OCI-LY7 (cell line): ENCODE results near the gene TRIM41. TPM values are rescaled to one million over a fixed set of nuclear protein-coding genes. Genes with fewer than 3 reads are reported as not detected.

Experiments
- BruUV-seq: library from RNA; stranded (reverse); fragments of 400-500 nt; replicated peaks from 2 replicates; lab custom pipeline; 2021; lab: Mats Ljungman, UMichigan
- CTCF ChIA-PET: fragments of 300-600 bp; sonication (Branson Sonifier 250); formaldehyde crosslinking; loops from one replicate; lab custom pipeline; 2022; ENCODE audit warnings: antibody characterized with exemption; ENCODE audit not compliant: unreplicated experiment; lab: Charles Lee
- POLR2A ChIA-PET: fragments of 300-600 bp; sonication (Branson Sonifier 250); formaldehyde crosslinking; loops from one replicate; lab custom pipeline; 2022; ENCODE audit warnings: antibody characterized with exemption; lab: Charles Lee
- DNase-seq: peaks from one replicate; pipeline ENCODE4 v3.0.0-alpha.2; 2015; ENCODE audit warnings: low spot score
- H2AFZ ChIP-seq: fragments of 200-600 bp; sonication (generic), shearing (Covaris generic); 2 replicates; pipeline ENCODE4 v1.6.1; 2014; ENCODE audit warnings: mild to moderate bottlenecking, antibody characterized with exemption, low read length, moderate library complexity
- H3K27ac ChIP-seq: fragments of 200-600 bp; sonication (generic); 2 replicates; pipeline ENCODE4 v1.5.1; 2014; ENCODE audit warnings: mixed run types, low read depth, mild to moderate bottlenecking, moderate library complexity, low read length, inconsistent platforms; ENCODE audit not compliant: poor library complexity, severe bottlenecking
- H3K36me3 ChIP-seq: fragments of 200-600 bp; sonication (generic); 2 replicates; pipeline ENCODE4 v1.6.1; 2014; ENCODE audit warnings: mild to moderate bottlenecking, antibody characterized with exemption, low read length, moderate library complexity, mixed read lengths; ENCODE audit not compliant: insufficient read depth
- H3K4me1 ChIP-seq: fragments of 200-600 bp; sonication (generic); 2 replicates; pipeline ENCODE4 v1.5.1; 2014; ENCODE audit warnings: mild to moderate bottlenecking, low read length; ENCODE audit not compliant: insufficient read depth, poor library complexity, severe bottlenecking
- H3K4me2 ChIP-seq: fragments of 200-600 bp; sonication (generic); 2 replicates; pipeline ENCODE4 v1.6.1; 2014; ENCODE audit warnings: mild to moderate bottlenecking, low read length
- H3K4me3 ChIP-seq: fragments of 200-600 bp; sonication (generic); 2 replicates; pipeline ENCODE4 v1.5.1; 2014; ENCODE audit warnings: mild to moderate bottlenecking, low read depth, low read length; ENCODE audit not compliant: poor library complexity, severe bottlenecking
- H3K79me2 ChIP-seq: fragments of 200-600 bp; sonication (generic); 2 replicates; pipeline ENCODE4 v1.6.1; 2016; ENCODE audit warnings: low read depth, mild to moderate bottlenecking, low read length, moderate library complexity, mixed read lengths; ENCODE audit not compliant: insufficient read depth
- H3K9me2 ChIP-seq: fragments of 200-600 bp; sonication (generic); 2 replicates; pipeline ENCODE4 v1.6.1; 2016; ENCODE audit warnings: mild to moderate bottlenecking, low read length, mixed read lengths; ENCODE audit not compliant: insufficient read depth
- H3K9me3 ChIP-seq: fragments of 200-600 bp; sonication (generic); 2 replicates; pipeline ENCODE4 v1.6.1; 2014; ENCODE audit warnings: mild to moderate bottlenecking, mixed run types, low read length, mixed read lengths
- H4K20me1 ChIP-seq: fragments of 200-600 bp; sonication (generic); 2 replicates; pipeline ENCODE4 v1.6.1; 2014; ENCODE audit warnings: mild to moderate bottlenecking, antibody characterized with exemption, low read length, moderate library complexity, mixed read lengths; ENCODE audit not compliant: insufficient read depth
- EZH2phosphoT487 ChIP-seq: fragments of 200-600 bp; sonication (generic); IDR thresholded peaks from 2 replicates; pipeline ENCODE4 v1.6.1; 2018; ENCODE audit warnings: low read depth, borderline replicate concordance, mild to moderate bottlenecking, mixed run types, antibody characterized with exemption, low read length, moderate library complexity, mixed read lengths
- intact Hi-C: fragments of 100-400 bp; cut with micrococcal nuclease; formaldehyde crosslinking; loops from one replicate; pipeline ENCODE4 v1.10.0; 2022; ENCODE audit not compliant: unreplicated experiment
- total RNA-seq, 2 experiments: library from RNA; depleted of rRNA in 1 of 2; stranded (reverse); fragments of >200 nt in 1 of 2; shearing (Covaris generic) in 1 of 2; gene quantifications; 2 replicates each; pipeline ENCODE4 v1.2.3, GENCODE V29; 2014 to 2022
- TF ChIP-seq, protein P1 (sequence below): fragments of 200-600 bp; sonication (generic); conservative IDR thresholded peaks from 2 replicates; pipeline ENCODE4 v1.5.1; 2014; ENCODE audit warnings: mild to moderate bottlenecking, antibody characterized with exemption, low read length, moderate library complexity, mixed read lengths

Gene TRIM41
- total RNA-seq, 2 experiments from 2014 or later: 30.2 to 73.4 TPM

DNA sequence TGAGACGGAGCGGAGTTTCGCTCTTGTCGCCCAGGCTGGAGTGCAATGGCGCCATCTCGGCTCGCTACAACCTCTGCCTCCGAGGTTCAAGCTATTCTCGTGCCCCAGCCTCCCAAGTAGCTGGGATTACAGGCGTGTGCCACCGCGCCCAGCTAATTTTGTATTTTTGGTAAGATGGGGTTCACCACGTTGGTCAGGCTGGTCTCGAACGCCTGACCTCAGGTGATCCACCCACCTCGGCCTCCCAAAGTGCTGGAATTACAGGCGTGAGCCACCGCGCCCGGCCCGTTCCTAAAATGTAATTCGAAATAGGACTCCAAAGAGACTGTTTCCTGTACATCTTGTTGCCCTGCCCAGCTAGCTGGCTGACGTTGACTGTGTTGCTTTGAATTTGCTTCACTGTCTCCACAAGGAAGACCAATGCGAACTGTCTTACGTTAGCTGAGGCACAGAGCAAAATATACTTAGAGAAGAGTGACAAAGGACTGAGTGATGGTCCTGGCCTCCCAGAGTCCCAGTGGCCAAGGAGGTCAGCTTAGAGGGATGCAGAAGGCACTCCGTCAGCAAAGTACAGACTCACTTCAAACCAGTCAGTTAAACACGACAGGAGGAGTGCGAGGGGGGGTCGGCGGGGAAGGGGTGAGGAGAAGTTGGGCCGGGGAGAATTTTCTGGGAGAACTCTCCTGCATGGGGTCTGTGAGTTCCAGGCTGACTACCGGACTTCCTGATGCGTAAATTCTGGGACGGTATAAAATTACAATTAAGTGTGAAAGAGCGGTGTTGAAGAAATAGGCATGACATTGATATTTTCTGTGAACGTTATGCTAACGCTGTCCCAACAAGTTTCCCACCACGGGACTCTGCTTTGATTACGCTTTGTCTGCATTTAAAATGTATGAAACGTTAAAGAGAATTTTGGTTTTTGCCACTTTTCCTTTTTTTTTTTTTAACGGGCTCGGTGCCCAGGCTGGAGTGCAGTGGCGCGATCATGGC, 6.8 kb upstream of the TRIM41 start:
- H3K9me2 ChIP-seq: no peaks in the 10 kb centered on the region
- no peaks in the 10 kb centered on the region for H4K20me1 ChIP-seq
- no peaks in the 10 kb centered on the region for H3K36me3 ChIP-seq
- BruUV-seq: no TSS peak
- peak; percentile 55 for DNase-seq
- peak overlapping the region; percentile 75 for H3K4me3 ChIP-seq
- no peaks in the 10 kb centered on the region for H3K9me3 ChIP-seq
- H3K4me1 ChIP-seq: peaks cover 20% of the 10 kb centered on the region
- ChIA-PET CTCF (interaction anchor here (1.1 kb wide), 1 partner anchor 44 kb away, joined by 5 read pairs; no protein-coding TSS in a partner anchor), POLR2A (interaction anchor here (0.6 to 1.8 kb wide), 4 partner anchors 9 to 409 kb away, joined by 3 to 16 read pairs (median 3); no protein-coding TSS in a partner anchor)
- intact Hi-C loops: no loop called here
- no peak for TF ChIP-seq EZH2phosphoT487
- TF ChIP-seq, protein P1, sequence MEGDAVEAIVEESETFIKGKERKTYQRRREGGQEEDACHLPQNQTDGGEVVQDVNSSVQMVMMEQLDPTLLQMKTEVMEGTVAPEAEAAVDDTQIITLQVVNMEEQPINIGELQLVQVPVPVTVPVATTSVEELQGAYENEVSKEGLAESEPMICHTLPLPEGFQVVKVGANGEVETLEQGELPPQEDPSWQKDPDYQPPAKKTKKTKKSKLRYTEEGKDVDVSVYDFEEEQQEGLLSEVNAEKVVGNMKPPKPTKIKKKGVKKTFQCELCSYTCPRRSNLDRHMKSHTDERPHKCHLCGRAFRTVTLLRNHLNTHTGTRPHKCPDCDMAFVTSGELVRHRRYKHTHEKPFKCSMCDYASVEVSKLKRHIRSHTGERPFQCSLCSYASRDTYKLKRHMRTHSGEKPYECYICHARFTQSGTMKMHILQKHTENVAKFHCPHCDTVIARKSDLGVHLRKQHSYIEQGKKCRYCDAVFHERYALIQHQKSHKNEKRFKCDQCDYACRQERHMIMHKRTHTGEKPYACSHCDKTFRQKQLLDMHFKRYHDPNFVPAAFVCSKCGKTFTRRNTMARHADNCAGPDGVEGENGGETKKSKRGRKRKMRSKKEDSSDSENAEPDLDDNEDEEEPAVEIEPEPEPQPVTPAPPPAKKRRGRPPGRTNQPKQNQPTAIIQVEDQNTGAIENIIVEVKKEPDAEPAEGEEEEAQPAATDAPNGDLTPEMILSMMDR: no peak
- H3K4me2 ChIP-seq: peak overlapping the region; percentile 91
- H3K79me2 ChIP-seq: no peaks in the 10 kb centered on the region
- H2AFZ ChIP-seq: peak overlapping the region; percentile 95
- peak overlapping the region; percentile 70 for H3K27ac ChIP-seq

DNA sequence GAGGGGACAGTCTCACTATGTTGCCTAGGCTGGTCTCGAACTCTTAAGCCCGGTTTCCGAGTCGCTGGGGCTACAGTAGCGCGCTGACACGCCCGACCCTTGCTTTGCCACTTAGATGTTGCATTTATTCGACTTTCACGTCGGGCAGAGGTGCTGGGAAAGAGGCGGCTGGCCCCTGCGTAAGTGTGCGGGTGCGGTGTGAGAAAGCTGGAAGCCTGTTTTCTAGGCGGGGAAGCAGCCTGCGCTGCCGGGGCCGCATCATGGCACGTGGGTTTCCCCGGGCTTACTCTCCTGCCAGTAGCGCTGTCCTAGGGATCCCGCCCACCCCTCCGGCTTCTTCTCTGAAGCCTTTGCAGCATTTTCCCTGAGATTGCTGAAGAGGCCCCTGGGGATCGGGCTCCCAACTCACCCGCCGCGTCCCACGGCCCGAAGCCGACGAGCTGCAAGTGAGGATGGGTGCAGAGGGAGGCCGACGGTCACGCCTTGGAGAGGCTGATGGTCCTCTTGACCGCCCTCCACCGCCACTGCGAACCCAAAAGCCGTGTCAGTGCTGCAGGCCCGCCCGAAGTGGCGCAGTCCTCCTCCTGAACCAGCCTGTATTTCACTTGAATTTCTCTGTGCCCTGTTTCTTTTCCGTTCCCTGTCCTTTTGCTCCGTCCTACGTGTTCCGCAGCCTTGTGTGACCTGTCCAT, 5.8 kb upstream of the TRIM41 start:
- TF ChIP-seq, protein P1: peak; percentile 67
- TF ChIP-seq EZH2phosphoT487: no peak
- intact Hi-C loops: no loop called here
- ChIA-PET POLR2A (interaction anchor here (1.0 to 1.8 kb wide), 2 partner anchors 8 to 25 kb away, joined by 7 to 16 read pairs; no protein-coding TSS in a partner anchor), CTCF (no interaction called here)
- DNase-seq: peak; percentile 82
- Histone ChIP-seq H2AFZ (peak overlapping the region; percentile 68), H3K9me3 (no peaks in the 10 kb centered on the region), H3K4me3 (peak overlapping the region; percentile 75), H4K20me1 (no peaks in the 10 kb centered on the region), H3K9me2 (no peaks in the 10 kb centered on the region), H3K79me2 (no peaks in the 10 kb centered on the region), H3K4me1 (peaks cover 29% of the 10 kb centered on the region), H3K36me3 (no peaks in the 10 kb centered on the region), H3K4me2 (peak overlapping the region; percentile 91), H3K27ac (peak overlapping the region; percentile 70)
- no TSS peak for BruUV-seq
